ENCODE results near the gene TOM1.
"Not testable (repeated sequence)": the region's sequence is repeated elsewhere in the genome, so short reads cannot be mapped to it uniquely, and the experiment has no call there.

TOM1 gene

GRCh38 chr22:35375526-35375925, 75.8 kb downstream of the TOM1 start:
- DNase-seq, result no peak

DNA sequence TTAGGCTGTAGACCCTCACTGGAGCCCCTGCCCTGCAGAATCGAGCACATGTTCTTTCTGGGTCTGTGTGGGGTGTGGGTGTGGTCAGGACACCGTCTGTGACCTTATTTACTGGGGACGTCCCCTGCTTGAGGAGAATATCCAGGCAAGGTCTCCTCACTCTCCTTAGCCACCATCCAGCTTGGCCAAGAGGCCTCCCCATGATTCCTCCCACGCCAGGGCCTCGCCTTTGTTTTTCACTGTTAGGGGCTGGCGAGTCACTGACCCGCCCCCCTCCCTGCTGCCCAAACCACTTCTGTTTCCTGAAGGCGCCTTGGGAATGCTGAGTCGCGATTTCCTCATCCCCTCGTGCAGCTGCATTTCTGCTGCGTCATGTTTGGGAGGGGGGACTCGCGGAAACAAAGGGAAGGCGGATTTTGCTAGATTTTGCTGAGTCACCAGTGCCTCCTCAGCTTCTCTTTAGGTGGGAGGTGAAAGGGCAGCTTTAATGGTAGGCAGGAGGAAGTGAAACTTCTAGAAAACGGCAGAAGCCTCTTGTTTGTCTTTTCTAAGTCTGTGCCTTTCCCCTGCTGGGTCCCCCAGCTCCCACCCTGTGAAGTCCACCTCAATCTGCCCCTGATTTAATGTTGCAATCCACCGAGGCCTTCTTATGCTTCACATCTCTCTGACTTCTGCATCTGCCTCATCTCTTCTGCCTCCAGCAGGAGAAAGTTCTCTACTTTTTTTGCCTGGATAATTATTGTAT, 77.2 kb downstream of the TOM1 start:
- DNase-seq, result peak in 1 of 2 experiments; percentile 4

DNA sequence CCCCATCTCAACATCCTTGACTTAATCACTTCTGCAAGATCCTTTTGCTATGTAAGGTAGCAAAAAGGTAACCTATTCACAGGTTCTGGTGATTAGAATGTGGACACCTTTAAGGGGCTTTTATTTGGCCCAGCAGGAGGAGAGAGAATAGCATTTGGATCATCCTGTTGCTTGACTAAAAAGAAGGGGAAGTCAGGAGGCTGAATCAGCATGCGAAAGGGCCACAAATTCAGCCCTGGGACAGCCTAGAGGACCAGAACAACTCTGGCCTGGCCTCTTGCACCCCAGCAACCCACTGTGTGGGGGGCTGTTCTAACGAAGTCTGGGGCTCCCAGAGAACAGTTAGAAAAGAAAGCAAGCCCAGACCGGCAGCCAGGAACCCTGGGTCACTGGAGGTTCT, 78.0 kb downstream of the TOM1 start:
- DNase-seq, result no peak

- DNase-seq, result no peak
These were observed 78.9 kb downstream of the TOM1 start for GRCh38 chr22:35378621-35379020.

DNA sequence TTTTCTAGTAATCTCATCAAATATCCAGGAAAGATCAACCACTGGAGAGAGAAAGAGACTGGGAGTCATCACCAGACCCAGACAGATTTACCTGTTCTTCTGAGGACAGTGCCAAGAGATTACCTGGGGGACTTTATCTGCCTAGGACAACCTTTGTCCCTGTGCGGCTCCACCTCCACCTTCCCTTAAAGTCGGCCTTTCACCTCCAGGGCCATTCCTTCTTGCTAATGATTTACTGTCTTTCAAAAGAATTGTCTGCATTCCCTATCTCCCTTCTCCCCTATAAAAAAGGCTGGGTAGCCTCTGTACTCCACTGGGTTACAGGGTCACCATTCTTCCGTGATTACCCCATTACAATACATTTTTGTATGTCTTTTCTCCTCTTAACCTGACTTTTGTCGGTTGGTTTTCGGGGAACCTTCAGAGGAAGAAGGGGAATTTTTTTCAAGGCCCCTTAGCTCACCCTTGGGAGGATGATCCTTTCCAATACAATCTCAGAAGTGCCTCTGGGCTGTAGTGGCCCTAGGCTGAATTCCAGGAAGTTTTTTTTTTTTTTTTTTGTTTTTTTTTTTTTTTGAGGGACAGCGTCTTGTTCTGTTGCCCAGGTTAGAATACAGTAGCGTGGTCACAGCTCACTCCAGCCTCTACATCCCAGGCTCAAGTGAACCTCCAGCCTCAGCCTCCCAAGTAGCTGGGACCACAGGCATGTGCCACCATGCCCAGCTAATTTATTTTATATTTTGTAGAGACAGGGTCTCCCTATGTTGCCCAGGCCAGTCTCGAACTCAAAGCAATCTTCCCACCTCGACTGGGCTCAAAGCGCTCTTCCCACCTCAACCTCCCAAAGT, 79.7 kb downstream of the TOM1 start:
- no peak for DNase-seq

DNA sequence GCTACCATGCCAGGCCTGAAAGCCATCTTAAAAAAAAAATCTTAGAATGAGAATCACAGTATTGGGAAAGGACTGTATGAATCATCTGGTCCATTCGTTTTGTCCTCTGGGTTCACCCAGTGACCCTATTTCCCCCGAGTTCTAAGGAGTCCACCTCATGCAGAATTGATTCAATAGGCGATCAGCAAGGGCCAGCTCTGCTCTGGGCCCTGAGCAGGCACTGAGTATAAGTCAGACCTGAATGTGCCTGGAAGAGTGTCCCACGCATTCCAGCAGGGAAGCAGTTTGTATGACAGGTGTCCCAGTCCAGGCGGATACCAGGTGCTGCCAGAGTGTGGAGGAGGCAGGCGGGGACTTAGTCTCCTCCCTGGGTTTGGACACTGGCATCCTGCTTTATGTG, 80.3 kb downstream of the TOM1 start:
- no peak for DNase-seq

DNA sequence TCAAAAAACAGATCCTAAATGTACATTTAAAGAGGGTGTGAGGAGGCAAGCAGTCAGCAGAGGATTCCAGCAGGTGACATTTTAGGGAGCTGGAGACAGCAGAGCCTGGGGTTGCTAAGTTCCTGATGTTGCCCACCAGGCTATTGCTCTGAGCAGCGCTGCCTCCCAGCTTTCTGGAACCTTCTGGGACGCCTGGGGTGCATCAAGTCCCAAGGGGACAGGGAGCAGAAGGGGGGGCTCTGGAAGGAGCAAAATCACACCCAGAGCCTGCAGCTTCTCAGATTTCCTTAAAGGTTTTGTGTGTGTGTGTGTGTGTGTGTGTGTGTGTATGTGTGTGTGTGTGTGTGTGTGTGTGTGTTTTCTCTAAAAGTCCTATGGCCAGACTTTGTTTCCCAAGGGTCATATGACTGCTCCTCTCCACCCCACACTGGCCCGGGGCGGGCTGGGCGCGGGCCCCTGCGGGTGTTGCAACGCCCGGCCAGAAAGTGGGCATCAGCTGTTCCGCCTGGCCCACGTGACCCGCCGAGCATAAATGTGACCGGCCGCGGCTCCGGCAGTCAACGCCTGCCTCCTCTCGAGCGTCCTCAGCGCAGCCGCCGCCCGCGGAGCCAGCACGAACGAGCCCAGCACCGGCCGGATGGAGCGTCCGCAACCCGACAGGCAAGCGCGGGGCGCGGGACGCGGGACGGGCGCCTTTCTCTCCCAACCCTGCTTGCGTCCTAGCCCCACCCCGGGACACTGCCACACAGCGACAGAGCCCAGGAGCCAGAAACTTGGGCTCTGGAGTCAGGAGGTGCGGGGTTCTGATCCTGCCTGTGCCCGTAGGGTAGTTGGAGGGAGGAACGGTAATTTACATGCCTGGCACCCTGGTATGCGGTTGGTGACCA, 81.1 kb downstream of the TOM1 start, which contains the start of gene HMOX1:
Gene HMOX1, plus strand, starts transcription at position 560 of the 887 bp plus-strand sequence. Its CDS starts 78 bp downstream, at position 638.
- DNase-seq, result peak; percentile 47 to 60

DNA sequence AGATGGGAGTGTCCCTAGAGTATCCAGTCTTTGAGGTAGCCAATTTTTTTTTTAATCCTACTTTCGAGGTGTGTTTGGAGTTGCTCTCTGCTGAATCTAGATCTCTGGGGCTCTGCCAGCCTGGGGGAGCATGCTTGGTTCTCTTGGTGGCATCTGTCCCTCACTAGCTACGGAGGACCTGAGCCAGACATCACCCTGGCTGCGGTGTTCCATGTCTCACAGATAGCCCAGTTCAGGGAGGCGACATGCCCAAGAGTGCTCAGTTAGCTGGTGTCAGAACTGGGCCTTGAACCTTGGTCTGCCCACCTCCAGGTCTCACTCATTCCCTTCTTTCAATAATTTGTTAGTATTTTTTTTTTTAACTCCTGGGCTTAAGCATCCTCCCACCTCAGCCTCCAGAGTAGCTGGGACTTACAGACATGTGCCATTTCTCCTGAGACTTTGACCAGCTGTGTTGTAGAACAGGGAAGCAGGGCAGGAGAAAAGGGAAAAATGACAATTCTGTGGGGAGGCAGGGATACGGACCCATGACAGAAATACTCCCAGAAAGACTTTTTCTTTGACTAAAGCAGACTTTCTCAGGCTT, 81.8 kb downstream of the TOM1 start:
- DNase-seq, result no peak

GRCh38 chr22:35383679-35384071, 84.0 kb downstream of the TOM1 start:
- DNase-seq, result no peak

- DNase-seq, result no peak
These were observed 84.8 kb downstream of the TOM1 start for GRCh38 chr22:35384527-35384926.

GRCh38 chr22:35384975-35385588, 85.4 kb downstream of the TOM1 start:
- DNase-seq, result no peak

- DNase-seq, result no peak
These were observed 87.1 kb downstream of the TOM1 start for GRCh38 chr22:35386670-35387288.

DNA sequence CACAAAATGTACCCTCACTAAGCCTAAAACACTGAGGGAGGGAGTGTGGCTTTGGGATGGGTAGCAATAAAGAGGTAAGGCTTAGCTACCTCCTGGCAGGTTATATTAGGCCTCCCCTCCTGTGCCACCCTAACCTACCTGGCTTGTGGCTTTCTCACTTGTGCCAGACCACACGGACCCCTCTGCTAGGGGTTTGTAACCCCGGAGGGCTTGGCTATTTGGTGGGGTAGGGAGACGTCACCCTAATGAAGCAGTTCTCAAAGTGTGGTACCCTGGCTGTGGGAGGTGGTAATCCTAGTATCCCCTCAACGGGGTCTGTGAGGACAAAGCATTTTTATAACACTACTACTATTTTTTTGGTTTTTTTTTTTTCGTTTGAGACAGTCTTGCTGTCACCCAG, 91.2 kb downstream of the TOM1 start:
- DNase-seq, result no peak

DNA sequence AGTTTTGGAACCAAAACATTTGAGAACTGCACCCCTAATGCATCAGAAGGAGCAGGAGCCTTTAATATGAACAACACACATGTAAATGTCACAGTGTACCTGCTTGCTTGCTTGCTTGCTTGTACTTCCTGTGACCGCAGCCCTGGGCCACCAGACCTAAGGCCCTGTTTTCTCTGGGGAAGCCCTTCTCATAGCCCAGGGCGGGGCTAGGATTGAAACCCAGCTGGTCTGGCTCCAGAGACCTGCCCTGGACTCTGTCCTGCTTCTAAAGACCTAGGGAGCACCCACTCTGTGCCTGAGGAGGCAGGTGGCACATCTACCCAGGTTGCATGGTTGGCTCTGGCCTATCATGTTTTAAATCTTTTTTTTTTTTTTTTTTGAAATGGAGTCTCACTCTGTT, 92.7 kb downstream of the TOM1 start:
- DNase-seq, result no peak

- DNase-seq, result no peak
These were observed 93.7 kb downstream of the TOM1 start for GRCh38 chr22:35393116-35394010.

GRCh38 chr22:35394011-35394312, 94.3 kb downstream of the TOM1 start:
- no peak for DNase-seq

GRCh38 chr22:35394810-35395563, 95.3 kb downstream of the TOM1 start:
- DNase-seq, result no peak

- DNase-seq, result not testable (repeated sequence)
These were observed 96.9 kb downstream of the TOM1 start for GRCh38 chr22:35396622-35397021.

DNA sequence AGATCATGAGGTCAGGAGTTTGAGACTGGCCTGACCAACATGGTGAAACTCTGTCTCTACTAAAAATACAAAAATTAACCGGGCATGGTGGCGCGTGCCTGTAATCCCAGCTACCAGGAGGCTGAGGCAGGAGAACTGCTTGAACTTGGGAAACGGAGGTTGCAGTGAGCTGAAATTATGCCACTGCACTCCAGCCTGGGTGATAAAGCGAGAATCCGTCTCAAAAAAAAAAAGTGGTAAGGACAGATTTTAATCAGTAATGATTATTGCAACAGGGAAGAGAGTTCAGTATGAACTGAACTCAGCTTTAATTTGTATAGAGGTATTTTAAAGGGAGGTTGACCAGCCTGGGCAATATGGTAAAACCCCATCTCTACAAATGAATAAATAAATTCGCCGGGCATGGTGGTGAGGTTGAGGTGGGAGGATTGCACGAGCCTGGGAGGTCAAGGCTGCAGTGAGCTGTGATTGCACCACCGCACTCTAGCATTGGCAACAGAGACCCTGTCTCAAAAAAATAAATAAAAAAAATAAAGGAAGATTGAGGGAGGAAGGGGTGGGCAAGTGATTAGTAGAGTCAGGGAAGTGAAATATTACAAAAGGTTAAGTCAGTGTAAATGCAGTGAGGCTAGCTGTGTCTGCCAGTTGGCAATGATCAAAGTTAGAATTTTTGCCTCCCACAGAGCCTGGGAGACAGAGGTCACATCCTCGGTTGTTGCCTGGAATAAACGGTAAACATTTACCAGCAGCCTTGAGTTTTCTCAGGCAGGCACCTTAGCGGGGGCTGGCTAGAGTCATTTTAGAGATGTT, 97.6 kb downstream of the TOM1 start:
- DNase-seq, result no peak

Data from NCI-H2081 (cell line).